SK-N-SH (cell line): ENCODE data around the gene NFXL1.
A peak's percentile ranks its signal among the peaks of the same experiment; 100 is the strongest.

Experiments used
- EP300 ChIP-seq, 2 experiments: IDR thresholded peaks; 2 replicates each; pipeline versions ENCODE4 v1.4.0 to v1.6.1; 2012; ENCODE audit warnings: borderline replicate concordance in 1 of 2, low read depth in 1 of 2, low read length in 1 of 2
- YY1 ChIP-seq: IDR thresholded peaks from 2 replicates; pipeline ENCODE4 v1.4.0; 2012; ENCODE audit warnings: low read depth, mild to moderate bottlenecking

GRCh38 chr4:47914220-47914925 is at the start of gene NFXL1:
- TF ChIP-seq EP300 (IDR thresholded peaks at IDR 0.05; ENCODE audit: borderline replicate concordance in 1 of 2, low read depth in 1 of 2, low read length in 1 of 2) (no peak), YY1 (0 out of 2 replicates have a peak, but pooled peaks have one; percentile 14)
